Adrenal gland (tissue), 12 donors: Measurements from ENCODE around the gene MRPL1. TPM values are rescaled to one million over a fixed set of nuclear protein-coding genes. Genes with fewer than 3 reads are reported as not detected.
A peak's percentile ranks its signal among the peaks of the same experiment; 100 is the strongest.

Experiments
- DNase-seq, 7 donors: peaks; one replicate each; pipeline ENCODE4 v3.0.0-alpha.2; 2019 to 2020
- H3K27ac ChIP-seq, 5 donors: fragments of 200-600 bp; sonication (generic) in 4 of 5; 1 replicate in 3 of 5; 2 replicates in 2 of 5; pipeline versions ENCODE4 v1.5.1 to v1.8.0; 2016 to 2020; ENCODE audit warnings: mild to moderate bottlenecking in 1 of 5
- H3K27me3 ChIP-seq: fragments of 200-600 bp; 2 replicates; pipeline ENCODE4 v1.8.0; 2021
- H3K36me3 ChIP-seq, 2 donors: fragments of 200-600 bp; replicated peaks in 1 of 2; 1 replicate in 1 of 2; 2 replicates in 1 of 2; pipeline versions ENCODE4 v1.5.1 to v1.8.0; 2018 to 2022
- H3K4me1 ChIP-seq, 2 donors: fragments of 200-600 bp; replicated peaks in 1 of 2; 1 replicate in 1 of 2; 2 replicates in 1 of 2; pipeline versions ENCODE4 v1.5.1 to v1.8.0; 2018 to 2021
- H3K4me3 ChIP-seq, 4 donors: fragments of 200-600 bp; sonication (generic) in 3 of 4; one replicate each; pipeline ENCODE4 v1.5.1; 2016 to 2018
- H3K9me3 ChIP-seq, 3 donors: fragments of 200-600 bp; sonication (generic) in 1 of 3; replicated peaks in 1 of 3; 1 replicate in 2 of 3; 2 replicates in 1 of 3; pipeline versions ENCODE4 v1.5.1 to v1.8.0; 2016 to 2021
- CTCF ChIP-seq, 6 experiments: fragments of 450-650 bp in 4 of 6; fragments of 200-600 bp in 2 of 6; sonication (generic) in 1 of 6; IDR thresholded peaks; 1 replicate in 5 of 6; 2 replicates in 1 of 6; pipeline versions ENCODE4 v1.5.1 to v1.8.0; 2016 to 2021; ENCODE audit warnings: antibody characterized with exemption in 6 of 6, mild to moderate bottlenecking in 2 of 6, moderate library complexity in 1 of 6
- POLR2A ChIP-seq, 2 donors: fragments of 450-650 bp; IDR thresholded peaks; one replicate each; pipeline ENCODE4 v1.6.1; 2017; ENCODE audit warnings: antibody characterized with exemption in 2 of 2, mild to moderate bottlenecking in 2 of 2, moderate library complexity in 1 of 2
- WGBS, 4 donors: extraction: QIAGEN DNeasy Blood & Tissue Kit in 2 of 4; methylation state at CpG; one replicate each; pipeline versions ENCODE4 v1.1.5 to v1.1.7; 2013 to 2017; 5-methylcytosine and 5-hydroxymethylcytosine counted together
- intact Hi-C, 2 donors: fragments of 100-400 bp; cut with DNase I; formaldehyde crosslinking; loops; one replicate each; pipeline versions ENCODE4 v1.14.1 to v1.15.0; 2022 to 2023
- polyA plus RNA-seq, 3 donors: library from polyadenylated mRNA; stranded (reverse); fragments of 200-250 nt in 2 of 3; fragments of 350-450 nt in 1 of 3; fragmentation: Illumina TruSeq in 1 of 3; extraction: RNeasy Lipid Tissue Mini Kit (QIAGEN cat#74804) in 1 of 3; gene quantifications; one replicate each; pipeline ENCODE4 v1.2.3, GENCODE V29; 2013 to 2014
- total RNA-seq, 9 donors: library from RNA; depleted of rRNA in 4 of 9; stranded (reverse); fragments of >200 nt in 4 of 9; fragments of 120-200 nt in 1 of 9; fragmentation: NEBNext Ultra II Directional in 1 of 9; extraction: Animal tissue kit (Norgen Biotek cat#: 25700) in 1 of 9; gene quantifications; one replicate each; pipeline versions ENCODE4 v1.1.0 to v1.2.4, GENCODE V29; 2013 to 2023
- donor health status: healthy with polysubstance abuse.
- donor health status: Bipolar disorder and iron deficiency.
- donor health status: DM: yes; HTN: yes; CAD: no.
- donor health status: DM: no; HTN: no; CAD: no.
- donor health status: DM: no; HTN: no; CAD: no.
- donor health status: DM: yes; HTN: yes; CAD: no.

Gene MRPL1
- total and polyA plus RNA-seq, 12 donors = 14.3 to 65.3 (median 30.2) TPM

- WGBS, 4 donors = 39 to 69% (median 53%) methylated on average over 1 of the region's 1 CpG
- DNase-seq = no peak
Measured at GRCh38 chr4:77821775-77822174, 40.9 kb upstream of the MRPL1 start.

GRCh38 chr4:77826275-77826674 lies 36.4 kb upstream of the MRPL1 start:
- WGBS, 4 donors = 73 to 83% (median 77%) methylated on average over 6 of the region's 6 CpGs
- intact Hi-C loops = loop anchor here in 1 of 2 donors (10.0 kb wide), 1 partner anchor 201 kb away; no protein-coding TSS in a partner anchor
- no peak overlapping the region for H3K27ac ChIP-seq
- peaks cover 2 to 10% of the 10 kb centered on the region in 2 donors for H3K4me1 ChIP-seq
- no peaks in the 10 kb centered on the region for H3K27me3 ChIP-seq
- TF ChIP-seq POLR2A (IDR thresholded peaks at IDR 0.05) (no peak), CTCF (IDR thresholded peaks at IDR 0.05) (no peak)
- H3K36me3 ChIP-seq = no peaks in the 10 kb centered on the region
- no peak for DNase-seq
- no peaks in the 10 kb centered on the region for H3K9me3 ChIP-seq
- H3K4me3 ChIP-seq = no peak overlapping the region

More at GRCh38 chr4:77821775-77822174, 40.9 kb upstream of the MRPL1 start:
- no peaks in the 10 kb centered on the region for H3K9me3 ChIP-seq
- peak overlapping the region in 2 of 5 donors; percentile 29 to 99 for H3K27ac ChIP-seq
- intact Hi-C loops = loop anchor here in 1 of 2 donors (10.0 kb wide), 1 partner anchor 197 kb away; no protein-coding TSS in a partner anchor
- H3K27me3 ChIP-seq = no peaks in the 10 kb centered on the region
- H3K4me3 ChIP-seq = no peak overlapping the region
- TF ChIP-seq POLR2A (IDR thresholded peaks at IDR 0.05) = no peak
- peaks cover 10 to 28% of the 10 kb centered on the region in 2 donors for H3K4me1 ChIP-seq
- H3K36me3 ChIP-seq = no peaks in the 10 kb centered on the region

GRCh38 chr4:77827343-77827742 lies 35.3 kb upstream of the MRPL1 start:
- H3K4me3 ChIP-seq = no peak overlapping the region
- H3K9me3 ChIP-seq = no peaks in the 10 kb centered on the region
- H3K4me1 ChIP-seq = peaks cover 0 to 2% of the 10 kb centered on the region in 2 donors
- TF ChIP-seq POLR2A (IDR thresholded peaks at IDR 0.05) = no peak
- TF ChIP-seq CTCF (IDR thresholded peaks at IDR 0.05) = no peak
- H3K27me3 ChIP-seq = no peaks in the 10 kb centered on the region
- no peaks in the 10 kb centered on the region for H3K36me3 ChIP-seq
- intact Hi-C loops = loop anchor here in 1 of 2 donors (10.0 kb wide), 1 partner anchor 203 kb away; no protein-coding TSS in a partner anchor
- no peak for DNase-seq
- H3K27ac ChIP-seq = no peak overlapping the region

- intact Hi-C loops = no loop called here
- no peak for DNase-seq
- H3K9me3 ChIP-seq = no peaks in the 10 kb centered on the region
- H3K36me3 ChIP-seq = no peaks in the 10 kb centered on the region
- H3K4me1 ChIP-seq = no peaks in the 10 kb centered on the region
- 70 to 83% (median 77%) methylated on average over 2 of the region's 2 CpGs for WGBS, 4 donors
- H3K27ac ChIP-seq = no peak overlapping the region
- no peak for TF ChIP-seq POLR2A (IDR thresholded peaks at IDR 0.05)
- TF ChIP-seq CTCF (IDR thresholded peaks at IDR 0.05) = no peak
- H3K4me3 ChIP-seq = no peak overlapping the region
- no peaks in the 10 kb centered on the region for H3K27me3 ChIP-seq
Measured at GRCh38 chr4:77833126-77833724, 29.4 kb upstream of the MRPL1 start.

- DNase-seq = no peak
- H3K27ac ChIP-seq = no peak overlapping the region
- 40 to 51% (median 43%) methylated on average over 4 of the region's 4 CpGs for WGBS, 4 donors
- intact Hi-C loops = no loop called here
- no peak for TF ChIP-seq POLR2A (IDR thresholded peaks at IDR 0.05)
- no peak for TF ChIP-seq CTCF (IDR thresholded peaks at IDR 0.05)
- H3K4me3 ChIP-seq = no peak overlapping the region
- H3K9me3 ChIP-seq = no peaks in the 10 kb centered on the region
- no peaks in the 10 kb centered on the region for H3K27me3 ChIP-seq
- H3K4me1 ChIP-seq = no peaks in the 10 kb centered on the region
- no peaks in the 10 kb centered on the region for H3K36me3 ChIP-seq
Measured at GRCh38 chr4:77834403-77834802, 28.2 kb upstream of the MRPL1 start.
